Measurements from ENCODE around the gene CC2D2A.

CC2D2A gene

DNA sequence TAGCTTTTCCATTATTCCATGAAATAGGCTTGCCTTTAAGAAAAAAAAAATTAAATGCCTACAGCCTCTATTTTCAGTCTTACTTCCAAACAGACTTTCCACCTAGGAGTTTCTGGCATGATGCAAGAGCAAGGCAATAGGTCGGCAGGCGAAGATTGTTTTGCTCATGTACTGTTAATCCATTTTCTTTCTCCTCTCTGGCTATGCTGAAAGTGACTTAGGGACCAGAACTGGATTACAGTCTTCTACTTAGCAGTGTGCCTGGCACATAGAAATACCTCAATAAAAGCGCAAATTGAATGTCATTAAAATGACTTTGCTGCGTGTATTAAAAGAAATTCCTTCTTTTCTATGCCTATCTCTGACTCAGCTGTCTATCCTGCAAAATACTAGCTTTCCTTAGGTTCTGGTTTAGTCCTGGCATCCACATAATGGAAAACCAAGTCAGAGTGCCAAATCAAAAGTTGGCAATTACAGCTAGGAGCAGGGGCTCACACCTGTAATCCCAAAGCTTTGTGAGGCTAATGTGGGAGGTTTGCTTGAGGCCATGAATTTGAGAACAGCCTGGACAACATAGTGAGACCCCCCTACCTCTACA lies 51.9 kb downstream of the CC2D2A start:
- no peak for DNase-seq

- no peak for DNase-seq
These were observed 55.4 kb downstream of the CC2D2A start for GRCh38 chr4:15525080-15525479.

DNA sequence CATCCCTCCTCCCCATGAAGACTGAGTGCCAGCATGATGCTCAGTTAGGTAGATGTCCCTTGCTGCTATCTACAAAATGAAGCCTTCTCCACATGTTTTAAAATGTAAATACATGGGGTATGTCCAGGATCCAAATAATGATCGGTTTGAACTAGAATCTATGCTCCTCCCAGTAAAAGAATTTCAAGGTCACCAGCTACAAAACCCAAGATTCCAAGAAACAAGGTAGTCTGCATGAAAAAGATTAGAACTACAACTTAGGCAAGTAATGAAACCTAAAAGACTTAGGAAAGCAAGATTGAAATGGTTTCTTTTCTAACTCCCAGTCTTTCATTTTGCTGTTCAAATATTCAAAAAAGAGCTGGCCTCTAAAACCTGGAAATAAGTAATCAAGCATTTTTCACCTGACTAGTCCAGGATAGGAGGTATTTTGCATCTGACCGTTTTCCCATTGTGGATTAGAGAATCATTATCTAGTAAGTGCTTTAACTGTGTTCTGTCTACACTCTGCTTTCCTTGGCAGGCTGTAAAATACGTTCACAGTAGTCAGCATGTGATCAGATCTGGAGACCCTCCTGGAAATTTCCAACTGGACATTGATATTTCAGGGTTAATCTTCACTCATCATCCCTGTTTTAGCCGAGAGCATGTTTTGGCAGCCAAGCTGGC lies 57.4 kb downstream of the CC2D2A start:
- DNase-seq, result no peak

GRCh38 chr4:15531792-15532191 lies 62.1 kb downstream of the CC2D2A start:
- DNase-seq, result no peak

- DNase-seq, result no peak
These were observed 64.1 kb downstream of the CC2D2A start for GRCh38 chr4:15533817-15534216.

GRCh38 chr4:15535599-15535998 lies 65.9 kb downstream of the CC2D2A start:
- no peak for DNase-seq

DNA sequence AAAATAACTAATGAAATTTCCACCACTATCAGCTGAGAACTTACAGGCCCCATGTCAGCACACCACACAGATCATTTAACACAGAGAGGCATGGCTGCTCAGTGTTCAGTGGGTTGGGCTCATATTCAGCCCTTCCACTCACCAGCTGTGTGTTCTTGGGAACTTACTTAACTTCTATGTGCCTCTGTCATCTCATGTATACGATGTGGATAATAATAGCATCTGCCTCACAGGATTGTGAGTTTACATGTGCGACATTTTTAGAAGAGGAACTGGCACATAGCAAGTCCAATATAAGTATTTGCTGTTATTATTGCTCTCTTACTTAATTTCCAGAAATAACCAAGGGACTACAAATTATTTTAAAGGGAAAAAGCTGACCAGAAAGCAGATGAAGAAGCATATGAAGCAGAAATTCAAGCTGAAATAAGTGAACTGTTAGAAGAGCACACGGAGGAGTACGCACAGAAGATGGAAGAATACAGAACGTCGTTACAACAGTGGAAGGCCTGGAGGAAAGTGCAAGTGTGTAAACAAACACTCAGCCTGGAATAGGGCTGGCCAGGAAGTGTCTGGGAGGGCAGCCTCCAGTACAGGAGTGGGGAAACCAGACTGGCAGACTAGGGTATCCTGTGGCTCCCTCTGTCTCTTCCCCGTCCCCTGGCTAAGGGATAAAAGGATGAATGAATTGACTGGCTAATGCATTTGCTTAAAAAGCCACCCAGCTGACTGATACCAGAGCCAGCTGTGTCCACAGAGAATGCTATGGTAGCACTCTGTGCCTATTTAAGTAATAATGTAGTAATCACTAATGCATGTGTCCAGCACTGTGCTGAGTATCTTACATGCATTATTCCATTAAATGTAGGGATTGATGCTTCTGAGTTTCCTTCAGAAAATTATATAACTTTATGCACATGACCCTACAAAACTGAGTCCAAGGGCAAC lies 67.1 kb downstream of the CC2D2A start:
- DNase-seq, result no peak

DNA sequence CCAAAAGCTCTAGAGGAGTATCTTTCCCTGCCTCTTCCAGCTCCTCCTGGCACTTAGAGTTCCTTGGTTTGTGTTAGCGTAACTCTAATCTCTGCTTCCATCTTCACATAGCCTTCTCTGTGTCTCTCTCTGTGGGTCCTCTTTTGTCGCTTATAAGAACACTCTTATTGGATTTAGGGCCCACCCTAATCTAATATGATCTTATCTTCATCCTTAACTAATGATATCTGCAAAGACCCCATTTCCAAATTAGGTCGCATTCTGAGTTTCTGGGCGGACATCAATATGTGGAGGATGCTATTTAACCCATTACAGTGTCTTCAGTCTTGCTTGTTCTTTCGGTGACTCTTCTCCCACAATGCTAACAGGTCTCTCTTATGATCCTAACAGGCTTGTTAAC lies 72.3 kb downstream of the CC2D2A start:
- no peak for DNase-seq

GRCh38 chr4:15542760-15543159 lies 73.1 kb downstream of the CC2D2A start:
- DNase-seq, result no peak

- no peak for DNase-seq
These were observed 74.0 kb downstream of the CC2D2A start for GRCh38 chr4:15543537-15544247.

DNA sequence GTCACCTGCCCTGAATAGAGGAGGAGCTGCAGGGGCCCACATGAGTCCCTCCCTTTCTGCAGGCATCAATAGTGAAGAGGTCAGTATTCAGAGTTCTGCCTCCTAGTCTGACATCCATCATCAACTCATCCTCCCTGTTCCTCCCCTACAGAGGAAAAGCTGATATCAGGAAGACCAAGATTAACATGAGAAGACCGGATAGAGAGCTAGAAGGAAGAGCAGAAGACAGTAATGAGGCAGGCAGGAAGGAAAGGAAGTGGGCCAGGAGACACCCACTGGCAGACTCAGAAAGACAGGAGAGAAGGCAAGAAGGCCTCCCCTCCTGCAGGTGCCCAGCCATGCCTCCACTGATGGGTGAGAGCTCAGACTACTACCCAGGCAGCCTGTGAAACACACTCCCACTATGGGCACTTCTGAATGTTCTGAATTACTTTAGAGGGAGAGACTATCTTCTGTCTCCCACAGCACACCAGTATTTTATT lies 74.6 kb downstream of the CC2D2A start:
- DNase-seq, result no peak

- no peak for DNase-seq
These were observed 75.7 kb downstream of the CC2D2A start for GRCh38 chr4:15545371-15545770.

GRCh38 chr4:15547392-15547791 lies 77.7 kb downstream of the CC2D2A start:
- DNase-seq, result no peak

GRCh38 chr4:15550491-15550890 lies 80.8 kb downstream of the CC2D2A start:
- DNase-seq, result no peak

GRCh38 chr4:15551740-15552446 lies 82.2 kb downstream of the CC2D2A start:
- no peak for DNase-seq

DNA sequence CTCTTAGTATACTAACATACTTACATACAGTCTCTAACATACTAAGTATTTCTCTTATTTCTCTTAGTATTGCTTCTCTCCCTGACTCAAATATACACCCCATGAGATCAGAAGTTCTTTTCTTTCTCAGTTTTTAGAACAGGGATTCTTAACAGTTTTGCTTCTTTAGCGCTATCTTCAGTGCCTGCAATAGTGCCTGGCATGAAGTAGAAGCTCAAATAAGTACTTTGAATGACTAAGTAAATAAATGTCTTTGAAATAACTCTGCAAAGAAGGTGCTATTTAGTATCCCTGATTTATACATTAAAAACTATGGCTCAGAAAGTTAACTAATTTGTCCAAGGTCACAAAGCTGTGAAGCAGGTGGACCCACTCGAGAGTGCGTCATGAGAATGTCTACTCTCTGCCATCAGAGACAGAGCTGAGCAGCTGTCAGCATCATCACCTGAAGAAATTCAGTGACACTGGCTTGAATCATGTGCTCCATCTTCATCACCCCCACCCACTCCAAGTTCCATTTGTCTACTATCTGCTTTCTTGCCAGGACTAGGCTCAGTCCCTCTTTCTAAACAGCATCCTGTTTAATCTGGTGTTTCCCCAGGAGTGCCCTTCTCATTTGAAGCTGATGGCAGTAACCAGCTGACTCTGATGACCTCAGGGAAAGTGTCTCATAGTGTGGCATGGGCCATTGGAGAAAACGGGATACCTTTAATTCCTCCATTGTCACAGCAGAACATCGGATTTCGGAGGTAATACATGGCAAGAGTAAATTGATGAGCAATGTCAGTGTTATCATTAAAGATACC lies 83.1 kb downstream of the CC2D2A start:
- no peak for DNase-seq

- DNase-seq, result no peak
These were observed 86.9 kb downstream of the CC2D2A start for GRCh38 chr4:15556511-15557092.

GRCh38 chr4:15557786-15558550 lies 88.3 kb downstream of the CC2D2A start:
- DNase-seq, result no peak

DNA sequence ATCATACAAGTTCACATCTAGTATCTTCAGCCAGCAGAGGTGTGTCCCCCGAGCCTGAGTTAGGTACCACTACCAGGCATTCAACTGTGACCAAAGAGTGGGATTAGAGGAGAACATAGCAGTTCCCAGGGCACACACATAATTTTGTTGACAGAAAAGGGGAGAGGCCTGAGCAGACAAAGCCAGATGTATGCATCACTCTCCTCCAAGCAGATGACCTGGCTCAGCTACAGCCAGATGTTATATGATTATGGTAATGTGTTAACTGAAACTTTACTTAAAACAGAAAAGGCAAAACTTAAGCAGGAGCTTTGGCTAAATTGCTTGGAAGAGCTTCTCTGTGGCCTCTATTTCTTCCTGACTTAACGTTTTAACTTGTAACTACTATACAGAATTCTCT lies 88.9 kb downstream of the CC2D2A start:
- no peak for DNase-seq

GRCh38 chr4:15562114-15562513 lies 92.4 kb downstream of the CC2D2A start:
- DNase-seq, result no peak

All from NCI-H748 treated with DMSO at 0.1 percent for 48 hours (cell line).